Lung (tissue), 12 donors: Measurements from ENCODE around the gene RILP. TPM values are rescaled to one million over a fixed set of nuclear protein-coding genes. Genes with fewer than 3 reads are reported as not detected.
"Not testable (repeated sequence)": the region's sequence is repeated elsewhere in the genome, so short reads cannot be mapped to it uniquely, and the experiment has no call there.

Source experiments
- ATAC-seq: fragments of 200-7000 bp; cut with Tn5 transposase; one replicate; pipeline ENCODE4 v1.9.1; 2020; ENCODE audit warnings: moderate number of reproducible peaks; ENCODE audit not compliant: insufficient read depth, low FRiP score
- DNase-seq, 3 donors: peaks; one replicate each; pipeline ENCODE4 v3.0.0-alpha.2; 2013 to 2017
- H3K27ac ChIP-seq, 2 donors: one replicate each; pipeline ENCODE4 v1.5.1; 2013; ENCODE audit warnings: mild to moderate bottlenecking in 2 of 2, moderate library complexity in 2 of 2, control low read depth in 1 of 2, inconsistent platforms in 1 of 2, low read depth in 1 of 2, low read length in 1 of 2
- H3K27me3 ChIP-seq, 3 donors: one replicate each; pipeline ENCODE4 v1.5.1; 2013; ENCODE audit warnings: low read length in 2 of 3; ENCODE audit not compliant: control insufficient read depth in 3 of 3, insufficient read depth in 3 of 3
- H3K36me3 ChIP-seq, 4 donors: one replicate each; pipeline ENCODE4 v1.5.1; 2013; ENCODE audit warnings: low read length in 4 of 4, mild to moderate bottlenecking in 1 of 4, moderate library complexity in 1 of 4; ENCODE audit not compliant: control insufficient read depth in 4 of 4, insufficient read depth in 4 of 4
- H3K4me1 ChIP-seq, 5 donors: one replicate each; pipeline ENCODE4 v1.5.1; 2013; ENCODE audit warnings: low read length in 5 of 5, mild to moderate bottlenecking in 2 of 5, moderate library complexity in 1 of 5; ENCODE audit not compliant: control insufficient read depth in 5 of 5, insufficient read depth in 5 of 5
- H3K4me3 ChIP-seq: one replicate; pipeline ENCODE4 v1.5.1; 2013; ENCODE audit warnings: mild to moderate bottlenecking, control low read depth, moderate library complexity
- H3K9ac ChIP-seq, 2 donors: one replicate each; pipeline ENCODE4 v1.5.1; 2013; ENCODE audit warnings: low read length in 2 of 2, control low read depth in 1 of 2; ENCODE audit not compliant: insufficient read depth in 1 of 2
- H3K9me3 ChIP-seq, 4 donors: one replicate each; pipeline ENCODE4 v1.5.1; 2013; ENCODE audit warnings: low read length in 3 of 4, mild to moderate bottlenecking in 1 of 4, moderate library complexity in 1 of 4; ENCODE audit not compliant: control insufficient read depth in 4 of 4, insufficient read depth in 3 of 4
- CTCF ChIP-seq: IDR thresholded peaks from 2 replicates; pipeline ENCODE4 v1.5.1; 2012; ENCODE audit warnings: mild to moderate bottlenecking; ENCODE audit errors: control extremely low read depth, extremely low read depth
- WGBS, 2 donors: extraction: QIAGEN DNeasy Blood & Tissue Kit; methylation state at CpG; one replicate each; pipeline ENCODE4 v1.1.7; 2013; 5-methylcytosine and 5-hydroxymethylcytosine counted together
- polyA plus RNA-seq, 2 donors: library from polyadenylated mRNA; stranded (reverse); fragments of 200-250 nt; gene quantifications; one replicate each; pipeline ENCODE4 v1.2.1, GENCODE V29; 2013
- total RNA-seq, 2 donors: library from RNA; depleted of rRNA in 1 of 2; stranded (reverse); fragments of >200 nt in 1 of 2; gene quantifications; one replicate each; pipeline ENCODE4 v1.2.1, GENCODE V29; 2014 to 2021
- donor health status: control.
- donor health status: control.
- donor health status: Bipolar disorder and iron deficiency.
- donor health status: healthy.
- donor health status: DM: yes; HTN: yes; CAD: no.

The RILP gene
- total and polyA plus RNA-seq, 4 donors, result 23.1 to 46.3 (median 32.4) TPM

DNA sequence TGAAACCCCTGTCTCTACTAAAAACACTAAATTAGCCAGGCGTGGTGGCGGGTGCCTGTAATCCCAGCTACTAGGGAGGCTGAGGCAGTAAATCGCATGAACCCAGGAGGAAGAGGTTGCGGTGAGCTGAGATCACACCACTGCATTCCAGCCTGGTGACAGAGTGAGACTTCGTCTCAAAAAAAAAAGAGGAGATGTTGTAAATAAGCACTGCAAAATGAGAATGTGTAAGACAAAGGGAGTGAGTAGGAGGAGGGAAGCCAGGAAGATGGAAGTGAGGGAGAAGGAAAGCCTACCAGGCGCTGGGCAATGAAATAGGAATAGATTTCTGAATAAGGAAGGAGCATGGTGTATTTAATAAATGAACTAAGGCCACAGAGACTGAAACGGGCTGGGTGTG, 43.7 kb upstream of the RILP start:
- ATAC-seq, result no peak
- WGBS, 2 donors, result 92 to 94% methylated on average over 7 of the region's 7 CpGs

GRCh38 chr17:1690544-1691221, 41.0 kb upstream of the RILP start:
- Histone ChIP-seq H3K9ac (no peak overlapping the region), H3K4me3 (no peak overlapping the region), H3K9me3 (no peaks in the 10 kb centered on the region), H3K27ac (no peak overlapping the region), H3K4me1 (no peaks in the 10 kb centered on the region), H3K27me3 (no peaks in the 10 kb centered on the region), H3K36me3 (no peaks in the 10 kb centered on the region)
- no peak for TF ChIP-seq CTCF
- DNase-seq, result no peak
- 93 to 94% methylated on average over 4 to 6 of the region's 8 CpGs for WGBS, 2 donors
- ATAC-seq, result no peak

More for the DNA sequence above, 43.7 kb upstream of the RILP start:
- no peaks in the 10 kb centered on the region for H3K27me3 ChIP-seq
- H3K27ac ChIP-seq, result no peak overlapping the region
- no peak for TF ChIP-seq CTCF
- no peak overlapping the region for H3K4me3 ChIP-seq
- no peaks in the 10 kb centered on the region for H3K9me3 ChIP-seq
- no peaks in the 10 kb centered on the region for H3K36me3 ChIP-seq
- no peaks in the 10 kb centered on the region for H3K4me1 ChIP-seq
- DNase-seq, result no peak
- no peak overlapping the region for H3K9ac ChIP-seq

DNA sequence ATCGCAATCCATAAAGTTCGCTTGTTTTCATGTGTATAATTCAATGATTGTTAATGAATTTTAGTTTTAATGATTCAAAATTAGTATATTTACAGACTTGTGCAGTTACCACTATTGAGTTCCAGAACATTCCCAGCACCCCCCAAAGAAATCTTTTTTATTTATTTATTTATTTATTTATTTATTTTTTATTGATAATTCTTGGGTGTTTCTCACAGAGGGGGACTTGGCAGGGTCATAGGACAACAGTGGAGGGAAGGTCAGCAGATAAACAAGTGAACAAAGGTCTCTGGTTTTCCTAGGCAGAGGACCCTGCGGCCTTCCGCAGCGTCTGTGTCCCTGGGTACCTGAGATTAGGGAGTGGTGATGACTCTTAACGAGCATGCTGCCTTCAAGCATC, 38.7 kb upstream of the RILP start:
- not testable (repeated sequence) for H3K4me3 ChIP-seq

GRCh38 chr17:1686086-1686485, 36.4 kb upstream of the RILP start:
- WGBS, 2 donors, result 89 to 94% methylated on average over 7 of the region's 7 CpGs

More for the DNA sequence above, 38.7 kb upstream of the RILP start:
- WGBS, 2 donors, result 75 to 84% methylated on average over 6 of the region's 6 CpGs
- not testable (repeated sequence) for H3K27ac ChIP-seq, H3K36me3 ChIP-seq, H3K9me3 ChIP-seq, H3K9ac ChIP-seq, H3K4me1 ChIP-seq, ATAC-seq, DNase-seq, H3K27me3 ChIP-seq

More at GRCh38 chr17:1686086-1686485, 36.4 kb upstream of the RILP start:
- no peak for DNase-seq
- H3K27me3 ChIP-seq, result no peaks in the 10 kb centered on the region
- H3K4me3 ChIP-seq, result no peak overlapping the region
- H3K4me1 ChIP-seq, result peaks cover 0 to 14% (median 5%) of the 10 kb centered on the region in 5 donors
- peaks cover 11 to 23% (median 17%) of the 10 kb centered on the region in 4 donors for H3K36me3 ChIP-seq
- TF ChIP-seq CTCF, result no peak
- ATAC-seq, result no peak
- no peak overlapping the region for H3K9ac ChIP-seq
- no peaks in the 10 kb centered on the region for H3K9me3 ChIP-seq
- no peak overlapping the region for H3K27ac ChIP-seq
